Lung (tissue), 12 donors: ENCODE results near the gene DSG4. TPM values are rescaled to one million over a fixed set of nuclear protein-coding genes. Genes with fewer than 3 reads are reported as not detected.

Experiments
- ATAC-seq: fragments of 200-7000 bp; cut with Tn5 transposase; one replicate; pipeline ENCODE4 v1.9.1; 2020; ENCODE audit warnings: moderate number of reproducible peaks; ENCODE audit not compliant: insufficient read depth, low FRiP score
- DNase-seq, 3 donors: peaks; one replicate each; pipeline ENCODE4 v3.0.0-alpha.2; 2013 to 2017
- H3K27ac ChIP-seq, 2 donors: one replicate each; pipeline ENCODE4 v1.5.1; 2013; ENCODE audit warnings: mild to moderate bottlenecking in 2 of 2, moderate library complexity in 2 of 2, control low read depth in 1 of 2, inconsistent platforms in 1 of 2, low read depth in 1 of 2, low read length in 1 of 2
- H3K27me3 ChIP-seq, 3 donors: one replicate each; pipeline ENCODE4 v1.5.1; 2013; ENCODE audit warnings: low read length in 2 of 3; ENCODE audit not compliant: control insufficient read depth in 3 of 3, insufficient read depth in 3 of 3
- H3K36me3 ChIP-seq, 4 donors: one replicate each; pipeline ENCODE4 v1.5.1; 2013; ENCODE audit warnings: low read length in 4 of 4, mild to moderate bottlenecking in 1 of 4, moderate library complexity in 1 of 4; ENCODE audit not compliant: control insufficient read depth in 4 of 4, insufficient read depth in 4 of 4
- H3K4me1 ChIP-seq, 5 donors: one replicate each; pipeline ENCODE4 v1.5.1; 2013; ENCODE audit warnings: low read length in 5 of 5, mild to moderate bottlenecking in 2 of 5, moderate library complexity in 1 of 5; ENCODE audit not compliant: control insufficient read depth in 5 of 5, insufficient read depth in 5 of 5
- H3K4me3 ChIP-seq: one replicate; pipeline ENCODE4 v1.5.1; 2013; ENCODE audit warnings: mild to moderate bottlenecking, control low read depth, moderate library complexity
- H3K9ac ChIP-seq, 2 donors: one replicate each; pipeline ENCODE4 v1.5.1; 2013; ENCODE audit warnings: low read length in 2 of 2, control low read depth in 1 of 2; ENCODE audit not compliant: insufficient read depth in 1 of 2
- H3K9me3 ChIP-seq, 4 donors: one replicate each; pipeline ENCODE4 v1.5.1; 2013; ENCODE audit warnings: low read length in 3 of 4, mild to moderate bottlenecking in 1 of 4, moderate library complexity in 1 of 4; ENCODE audit not compliant: control insufficient read depth in 4 of 4, insufficient read depth in 3 of 4
- WGBS, 2 donors: extraction: QIAGEN DNeasy Blood & Tissue Kit; methylation state at CpG; one replicate each; pipeline ENCODE4 v1.1.7; 2013; 5-methylcytosine and 5-hydroxymethylcytosine counted together
- polyA plus RNA-seq, 2 donors: library from polyadenylated mRNA; stranded (reverse); fragments of 200-250 nt; gene quantifications; one replicate each; pipeline ENCODE4 v1.2.1, GENCODE V29; 2013
- total RNA-seq, 2 donors: library from RNA; depleted of rRNA in 1 of 2; stranded (reverse); fragments of >200 nt in 1 of 2; gene quantifications; one replicate each; pipeline ENCODE4 v1.2.1, GENCODE V29; 2014 to 2021
- TF ChIP-seq, protein P1 (sequence below): IDR thresholded peaks from 2 replicates; pipeline ENCODE4 v1.5.1; 2012; ENCODE audit warnings: mild to moderate bottlenecking; ENCODE audit errors: control extremely low read depth, extremely low read depth
- donor health status: control.
- donor health status: control.
- donor health status: Bipolar disorder and iron deficiency.
- donor health status: healthy.
- donor health status: DM: yes; HTN: yes; CAD: no.

The DSG4 gene
- total and polyA plus RNA-seq, 4 donors = not detected

DNA sequence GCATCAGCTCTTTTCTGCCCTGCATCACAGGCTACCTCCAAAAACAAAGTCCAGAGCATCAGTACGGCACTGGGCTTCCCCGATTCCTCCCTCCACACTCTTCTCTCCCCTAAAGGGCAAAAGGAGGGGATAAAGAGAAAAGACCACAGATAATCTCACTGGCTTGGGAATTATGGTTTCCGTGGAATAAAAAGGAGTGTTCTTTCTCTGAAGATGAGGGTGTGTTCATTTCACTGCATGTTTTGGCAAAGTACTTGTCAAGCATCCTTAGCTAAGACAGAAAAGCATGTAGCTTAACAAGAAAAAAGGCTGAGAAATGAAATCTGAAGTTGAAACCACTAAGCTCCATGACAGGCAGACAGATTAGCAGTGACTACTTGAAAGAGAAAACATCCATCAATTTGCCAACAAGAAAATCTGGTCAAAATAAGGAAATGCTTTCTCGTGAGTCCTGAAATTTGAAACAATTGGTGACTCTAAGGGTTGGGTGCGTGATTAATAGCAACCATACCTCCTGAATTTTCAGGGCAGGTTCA lies 50.4 kb downstream of the DSG4 start:
- Histone ChIP-seq H3K4me1 (no peaks in the 10 kb centered on the region), H3K9ac (no peak overlapping the region), H3K27ac (no peak overlapping the region), H3K27me3 (no peaks in the 10 kb centered on the region), H3K36me3 (no peaks in the 10 kb centered on the region), H3K4me3 (no peak overlapping the region), H3K9me3 (peaks cover 0 to 2% (median 0%) of the 10 kb centered on the region in 4 donors)
- DNase-seq (no peak), ATAC-seq (no peak)
- WGBS, 2 donors = 69 to 79% methylated on average over 5 of the region's 5 CpGs
- TF ChIP-seq, protein P1, sequence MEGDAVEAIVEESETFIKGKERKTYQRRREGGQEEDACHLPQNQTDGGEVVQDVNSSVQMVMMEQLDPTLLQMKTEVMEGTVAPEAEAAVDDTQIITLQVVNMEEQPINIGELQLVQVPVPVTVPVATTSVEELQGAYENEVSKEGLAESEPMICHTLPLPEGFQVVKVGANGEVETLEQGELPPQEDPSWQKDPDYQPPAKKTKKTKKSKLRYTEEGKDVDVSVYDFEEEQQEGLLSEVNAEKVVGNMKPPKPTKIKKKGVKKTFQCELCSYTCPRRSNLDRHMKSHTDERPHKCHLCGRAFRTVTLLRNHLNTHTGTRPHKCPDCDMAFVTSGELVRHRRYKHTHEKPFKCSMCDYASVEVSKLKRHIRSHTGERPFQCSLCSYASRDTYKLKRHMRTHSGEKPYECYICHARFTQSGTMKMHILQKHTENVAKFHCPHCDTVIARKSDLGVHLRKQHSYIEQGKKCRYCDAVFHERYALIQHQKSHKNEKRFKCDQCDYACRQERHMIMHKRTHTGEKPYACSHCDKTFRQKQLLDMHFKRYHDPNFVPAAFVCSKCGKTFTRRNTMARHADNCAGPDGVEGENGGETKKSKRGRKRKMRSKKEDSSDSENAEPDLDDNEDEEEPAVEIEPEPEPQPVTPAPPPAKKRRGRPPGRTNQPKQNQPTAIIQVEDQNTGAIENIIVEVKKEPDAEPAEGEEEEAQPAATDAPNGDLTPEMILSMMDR = no peak

DNA sequence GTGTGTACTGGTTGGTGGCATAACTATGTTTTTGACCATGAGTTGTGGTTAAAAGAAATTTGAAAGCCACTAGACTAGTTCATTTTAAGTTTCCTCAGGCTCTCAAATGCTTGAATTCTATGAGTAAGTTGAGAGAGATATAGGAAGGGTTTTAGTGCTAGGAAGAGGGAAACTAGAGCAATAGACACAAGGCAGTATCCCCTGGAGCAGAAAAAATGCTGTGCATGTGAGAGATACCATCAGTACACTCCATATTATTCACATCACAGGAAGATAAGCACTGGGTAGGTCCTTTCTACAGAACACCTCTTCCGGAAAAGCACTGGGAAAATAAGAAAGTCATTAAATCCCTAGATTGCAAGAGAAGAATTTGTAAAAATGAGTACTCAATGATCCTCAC lies 51.6 kb downstream of the DSG4 start:
- no peaks in the 10 kb centered on the region for H3K9me3 ChIP-seq
- no peak overlapping the region for H3K4me3 ChIP-seq
- H3K4me1 ChIP-seq = no peaks in the 10 kb centered on the region
- WGBS, 2 donors = 94 to 98% methylated on average over 1 of the region's 1 CpG
- no peaks in the 10 kb centered on the region for H3K27me3 ChIP-seq
- H3K36me3 ChIP-seq = no peaks in the 10 kb centered on the region
- no peak overlapping the region for H3K9ac ChIP-seq
- TF ChIP-seq, protein P1 = no peak
- no peak overlapping the region for H3K27ac ChIP-seq
- ATAC-seq (no peak), DNase-seq (no peak)

DNA sequence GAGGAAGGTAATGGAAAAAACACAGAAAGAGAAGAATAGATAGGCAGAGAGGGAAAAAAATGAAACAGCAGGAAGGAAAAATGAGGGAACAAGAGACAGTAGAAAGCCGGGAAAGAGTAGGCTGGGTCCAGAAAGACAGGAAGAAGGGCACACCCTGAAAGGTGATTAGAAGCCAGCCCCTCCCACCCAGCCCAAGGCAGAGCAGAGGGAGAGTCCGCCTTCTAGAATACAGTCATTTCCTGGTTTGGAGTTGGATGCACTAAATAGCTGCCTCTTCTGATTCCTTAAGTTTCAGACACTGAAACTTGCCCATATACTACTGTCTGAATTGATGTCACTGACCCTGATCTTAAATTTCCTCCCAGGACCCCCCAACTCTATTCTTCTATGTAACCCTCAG lies 53.0 kb downstream of the DSG4 start:
- ATAC-seq = no peak
- DNase-seq = no peak
- Histone ChIP-seq H3K9ac (no peak overlapping the region), H3K27me3 (no peaks in the 10 kb centered on the region), H3K36me3 (no peaks in the 10 kb centered on the region), H3K27ac (no peak overlapping the region), H3K9me3 (peaks cover 0 to 2% (median 0%) of the 10 kb centered on the region in 4 donors), H3K4me3 (no peak overlapping the region), H3K4me1 (no peaks in the 10 kb centered on the region)
- 51 to 77% methylated on average over 2 of the region's 2 CpGs for WGBS, 2 donors
- TF ChIP-seq, protein P1 = no peak

DNA sequence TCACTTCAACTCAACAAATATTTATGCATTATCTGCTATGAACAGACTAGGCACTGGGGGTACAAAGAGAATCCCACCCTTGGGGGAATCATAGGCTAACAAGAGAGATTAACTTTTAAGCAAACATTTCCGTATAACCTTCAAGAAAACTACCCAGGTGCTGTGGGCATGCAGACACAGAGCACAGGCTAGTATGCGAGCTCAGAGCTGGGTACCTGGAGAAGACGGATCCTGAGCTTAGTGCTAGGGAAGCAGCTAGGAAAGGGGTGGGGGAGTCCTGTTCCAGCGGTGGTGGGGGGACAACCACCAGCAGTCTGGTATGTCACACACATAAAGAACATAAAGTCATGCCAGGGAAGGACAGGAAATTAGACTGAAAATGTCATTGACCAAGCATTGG lies 53.5 kb downstream of the DSG4 start:
- H3K9ac ChIP-seq = no peak overlapping the region
- 73 to 88% methylated on average over 4 of the region's 4 CpGs for WGBS, 2 donors

More for the DNA sequence above, 53.5 kb downstream of the DSG4 start:
- no peak overlapping the region for H3K4me3 ChIP-seq
- no peak for DNase-seq
- TF ChIP-seq, protein P1 = no peak
- no peaks in the 10 kb centered on the region for H3K36me3 ChIP-seq
- no peak overlapping the region for H3K27ac ChIP-seq
- no peak for ATAC-seq
- no peaks in the 10 kb centered on the region for H3K27me3 ChIP-seq
- no peaks in the 10 kb centered on the region for H3K4me1 ChIP-seq
- peaks cover 0 to 2% (median under 1%) of the 10 kb centered on the region in 4 donors for H3K9me3 ChIP-seq
